NCI-H2196 treated with DMSO at 0.1 percent for 48 hours (cell line): ENCODE measurements around the gene GFM1.
A peak's percentile ranks its signal among the peaks of the same experiment; 100 is the strongest.

Source experiments
- DNase-seq: peaks from one replicate; lab custom pipeline; 2025; ENCODE audit not compliant: unreplicated experiment; lab: John Stamatoyannopoulos, UW

The GFM1 gene

DNA sequence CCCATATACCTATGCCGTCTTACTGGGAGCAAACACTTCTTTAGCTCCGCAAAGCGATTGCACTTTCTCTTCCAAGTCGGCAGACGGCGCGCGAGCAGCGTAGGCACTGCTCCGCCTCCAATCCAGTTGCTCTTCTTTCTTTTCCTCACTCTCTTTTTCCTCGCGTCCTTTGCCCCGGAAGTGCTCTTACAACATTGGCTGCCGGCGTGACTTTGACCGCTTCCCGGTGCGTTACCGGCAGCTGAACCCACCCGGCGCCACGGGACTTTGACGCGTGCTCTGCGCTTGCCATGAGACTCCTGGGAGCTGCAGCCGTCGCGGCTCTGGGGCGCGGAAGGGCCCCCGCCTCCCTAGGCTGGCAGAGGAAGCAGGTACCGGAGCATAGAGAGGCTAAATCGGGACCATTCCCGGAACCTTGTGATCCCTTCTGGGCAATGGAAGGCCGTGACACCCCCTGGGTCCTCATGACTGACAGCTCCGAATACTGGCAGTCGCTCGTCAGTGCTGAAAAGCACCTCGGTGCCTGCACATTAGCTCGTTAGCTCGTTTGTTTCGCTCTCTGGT lies at the start of gene GFM1:
GFM1 (plus strand) TSS at position 183 of the 564 bp plus-strand sequence; CDS start at position 291, 108 bp downstream.
- DNase-seq: peak; percentile 100

DNA sequence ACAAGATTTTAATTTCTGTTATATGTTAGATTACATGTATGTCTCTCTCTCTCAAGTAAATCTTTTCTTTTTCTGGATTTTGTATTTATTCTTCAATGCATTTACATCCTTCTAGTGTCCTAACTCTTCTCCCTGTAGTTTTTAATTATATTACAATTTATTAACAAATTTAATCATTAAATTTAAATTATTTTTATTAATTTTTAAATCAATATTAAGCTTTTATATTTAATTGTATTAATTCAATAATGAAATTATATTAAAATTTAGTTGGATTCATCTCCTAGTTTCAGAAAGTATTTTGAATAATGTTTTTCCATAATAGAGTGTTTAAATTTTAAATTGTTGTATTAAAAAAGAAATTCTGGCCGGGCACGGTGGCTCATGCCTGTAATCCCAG lies 43.5 kb upstream of the GFM1 start:
- DNase-seq: no peak

DNA sequence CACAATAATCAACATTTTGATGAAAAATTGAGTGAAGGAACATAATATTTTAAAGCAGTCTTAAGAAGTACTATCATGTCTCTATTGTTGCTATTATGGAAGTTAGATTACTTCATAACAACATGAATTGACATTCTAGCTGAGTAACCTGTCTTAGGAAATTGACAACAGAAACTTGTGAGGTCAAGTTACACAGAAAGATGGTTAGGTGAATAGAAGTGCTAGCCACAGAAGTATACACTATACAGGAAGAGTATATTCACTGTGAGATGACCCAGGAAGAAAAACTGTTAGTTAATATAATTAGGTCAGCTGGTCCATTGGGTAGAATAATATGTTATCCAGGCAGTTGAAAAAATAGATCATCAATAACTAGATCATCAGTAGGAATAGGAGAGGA lies 42.1 kb upstream of the GFM1 start:
- no peak for DNase-seq

DNA sequence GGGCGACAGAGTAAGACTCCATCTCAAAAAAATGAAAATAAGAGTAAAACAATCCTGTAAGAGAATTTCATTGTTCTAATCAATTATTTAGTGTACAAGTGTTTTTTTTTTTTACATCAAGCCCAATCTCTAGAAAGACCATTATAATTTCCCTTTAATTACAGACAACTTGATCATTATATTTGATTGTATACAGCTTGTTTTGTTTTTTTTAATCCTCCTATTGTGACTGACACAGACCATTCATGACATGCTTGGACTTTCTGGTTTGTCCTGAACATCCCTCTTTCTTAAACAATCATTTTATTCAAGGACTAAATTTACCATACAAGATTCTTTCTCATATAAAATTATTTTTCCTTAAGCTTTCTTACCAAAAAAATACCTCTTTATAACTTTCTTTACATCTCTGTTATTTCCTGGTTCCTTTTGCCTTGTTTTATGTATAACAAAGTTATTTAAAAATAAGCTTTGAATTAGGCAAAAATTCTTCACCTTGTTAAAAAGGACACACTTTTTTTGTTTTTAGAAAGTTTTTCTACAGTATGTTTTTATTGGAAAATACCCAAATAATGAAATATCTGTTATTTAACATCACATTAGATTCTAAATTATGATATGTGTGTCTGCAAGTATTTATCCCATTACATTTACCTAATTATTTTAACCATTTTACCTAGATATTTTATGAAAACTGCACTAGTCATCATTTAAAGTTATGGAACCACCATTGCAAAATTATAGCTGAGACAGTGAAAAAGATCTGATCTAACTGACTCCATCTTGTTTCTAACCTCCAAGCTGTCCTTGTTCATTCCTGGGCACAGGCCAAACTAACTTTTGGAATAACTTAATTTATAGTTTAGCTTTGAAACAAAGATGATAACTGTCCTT lies 26.1 kb upstream of the GFM1 start:
- no peak for DNase-seq

DNA sequence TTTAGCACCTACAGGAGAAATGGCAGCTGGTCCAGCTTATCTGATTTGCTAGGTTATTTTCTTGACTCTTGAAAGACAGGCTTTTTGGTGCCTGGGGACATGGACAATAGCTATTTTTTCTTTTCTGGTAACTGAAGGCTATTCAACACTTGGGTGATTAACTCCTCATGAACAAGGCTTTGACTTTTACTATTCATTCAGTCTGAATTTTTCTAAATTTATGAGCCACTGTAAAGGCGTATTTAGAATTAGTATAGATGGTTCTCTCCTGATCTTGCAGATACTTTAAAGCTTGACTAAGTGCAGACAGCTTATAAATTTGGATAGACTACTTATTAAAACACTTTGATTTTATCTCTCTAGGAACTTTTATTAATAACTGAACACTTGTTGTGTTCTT lies 18.4 kb upstream of the GFM1 start:
- DNase-seq: no peak

DNA sequence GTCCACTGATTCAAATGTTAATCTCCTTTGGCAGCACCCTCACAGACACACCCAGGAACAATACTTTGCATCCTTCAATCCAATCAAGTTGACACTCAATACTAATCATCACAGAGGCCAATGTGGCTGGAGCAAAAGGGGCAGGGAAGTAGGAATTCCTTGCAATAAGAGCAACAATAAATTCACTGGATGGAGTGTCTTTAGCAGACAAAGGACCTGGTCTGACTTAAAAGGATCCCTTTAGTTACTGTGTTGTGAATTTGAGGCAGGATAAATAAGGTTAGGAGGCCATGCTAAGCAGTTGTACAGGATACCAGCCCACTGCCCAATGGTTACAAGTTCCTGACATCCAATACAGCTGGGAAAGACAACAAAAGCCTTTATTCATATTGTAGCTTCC lies 12.3 kb upstream of the GFM1 start:
- no peak for DNase-seq

DNA sequence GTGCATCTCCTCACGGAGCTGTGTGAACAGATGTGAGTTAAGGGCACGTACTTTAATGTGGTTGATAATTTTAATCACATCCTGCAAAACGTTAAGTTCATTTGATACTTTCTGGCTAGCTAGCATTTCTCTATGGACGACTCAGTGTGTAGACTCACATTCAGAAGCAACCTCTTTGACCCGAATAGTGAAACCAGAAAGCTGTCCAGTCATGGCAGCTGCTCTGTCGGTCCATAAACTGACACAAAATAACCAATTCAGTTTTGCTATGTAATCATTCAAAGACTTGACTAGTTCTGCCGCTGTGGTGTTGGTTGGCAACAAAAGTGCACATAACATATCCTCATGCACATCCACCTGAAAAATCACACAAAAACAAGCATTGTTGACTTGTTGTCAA lies 3.7 kb upstream of the GFM1 start:
- no peak for DNase-seq

DNA sequence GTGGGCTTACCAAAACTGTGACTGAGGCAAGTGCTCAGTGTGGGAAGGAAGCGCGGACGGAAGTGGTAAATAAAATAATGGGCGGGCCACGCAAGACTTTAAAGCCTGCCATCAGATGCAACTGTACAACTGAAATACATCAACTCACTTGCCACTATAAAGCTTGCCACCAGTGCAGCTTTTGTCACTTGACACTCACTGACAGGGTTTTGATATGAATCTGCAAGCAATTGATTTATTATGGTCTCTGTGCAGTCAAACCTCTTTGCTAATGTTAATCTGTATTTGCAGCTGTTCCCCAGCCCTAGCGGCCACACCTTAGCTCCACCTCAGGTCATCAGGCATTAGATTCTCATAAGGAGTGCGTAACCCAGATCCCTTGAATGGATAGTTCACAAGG lies 2.3 kb upstream of the GFM1 start:
- no peak for DNase-seq

DNA sequence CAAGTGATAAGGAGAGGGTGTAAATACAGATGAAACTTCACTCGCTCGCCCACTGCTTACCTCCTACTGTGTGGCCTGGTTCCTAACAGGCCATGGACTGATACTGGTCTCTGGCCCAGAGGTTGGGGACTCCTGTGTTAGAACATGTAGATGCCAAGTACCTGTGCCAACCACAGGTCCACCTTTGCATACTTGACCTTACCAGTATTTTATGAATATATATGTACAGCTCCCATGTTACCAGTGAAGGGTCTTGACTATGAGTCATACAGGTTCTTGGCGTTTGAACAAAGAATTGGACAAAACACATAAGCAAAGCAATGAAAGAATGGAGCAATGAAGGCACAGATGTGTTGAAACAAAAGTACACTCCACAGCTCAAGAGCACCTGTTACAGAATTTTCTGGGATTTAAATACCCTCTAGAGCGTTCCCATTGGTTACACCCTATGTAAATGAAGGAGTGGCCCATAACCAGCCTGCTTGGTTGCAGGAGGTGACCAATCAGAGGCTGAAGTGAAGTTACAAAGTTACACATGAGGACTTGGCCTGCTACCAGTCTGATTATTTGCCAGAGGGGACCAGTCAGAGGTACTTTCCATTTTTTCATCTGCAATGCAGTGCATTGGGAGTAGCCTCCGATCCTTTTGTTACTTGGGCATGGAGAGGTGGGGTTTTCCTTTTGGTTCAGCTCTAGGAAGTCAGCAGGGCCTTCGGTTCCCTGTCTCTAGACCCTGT lies 1.7 kb upstream of the GFM1 start:
- no peak for DNase-seq

DNA sequence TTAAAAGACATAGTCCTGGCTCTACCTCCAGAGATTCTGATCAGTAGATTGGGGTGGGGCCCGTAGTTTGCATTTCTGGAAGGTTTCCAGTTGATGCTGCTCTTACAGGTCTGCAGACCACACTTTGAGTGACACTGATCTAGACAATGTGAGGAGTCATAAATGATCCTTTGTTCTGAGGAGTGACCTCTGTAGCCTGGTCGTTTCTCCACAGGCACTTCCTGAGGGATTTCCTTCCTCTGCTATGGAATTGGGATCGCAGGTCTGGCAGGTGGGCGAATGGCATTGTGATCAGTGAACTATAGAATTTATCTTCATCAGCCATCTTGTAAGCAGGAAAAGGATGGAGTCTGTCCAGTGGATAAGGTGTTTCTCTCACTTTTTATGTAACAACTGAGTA lies 5.5 kb downstream of the GFM1 start:
- DNase-seq: no peak

DNA sequence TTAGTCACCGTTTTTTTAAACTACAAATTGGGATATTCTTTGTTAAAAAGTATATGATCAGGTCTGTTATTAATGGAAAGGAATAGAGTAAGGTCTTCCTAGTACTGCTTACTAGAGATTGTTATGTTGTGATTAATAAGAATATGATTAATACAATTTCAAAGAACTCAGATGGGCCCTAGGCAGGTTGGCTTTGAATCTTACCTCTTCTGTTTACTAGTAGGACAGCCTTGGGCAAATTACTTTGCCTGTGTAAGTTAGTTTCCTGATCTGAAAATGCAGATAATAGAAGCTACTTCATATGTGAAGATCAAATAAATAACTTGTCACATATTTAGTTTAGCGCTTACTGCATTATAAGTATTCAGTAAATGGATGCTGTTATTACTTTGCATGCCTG lies 6.9 kb downstream of the GFM1 start:
- DNase-seq: no peak

DNA sequence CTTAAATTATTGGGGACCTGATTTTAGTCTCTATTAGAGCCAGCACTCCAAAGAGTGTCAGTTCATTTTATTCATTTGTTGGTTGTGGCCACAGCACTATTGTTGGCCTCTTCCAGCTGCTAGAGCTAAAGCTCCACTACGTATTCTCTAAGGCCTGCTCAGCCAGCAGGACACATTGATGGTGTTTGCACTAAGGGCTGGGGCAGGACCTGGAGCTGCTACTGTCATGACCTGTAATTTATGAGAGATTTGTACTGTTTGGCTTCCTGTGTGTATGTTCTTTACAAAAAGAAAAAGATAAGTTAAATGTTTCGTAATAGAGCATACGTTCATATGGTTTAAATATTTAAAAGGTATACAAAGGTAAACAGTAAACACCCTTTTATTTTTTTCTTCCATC lies 8.1 kb downstream of the GFM1 start:
- no peak for DNase-seq

DNA sequence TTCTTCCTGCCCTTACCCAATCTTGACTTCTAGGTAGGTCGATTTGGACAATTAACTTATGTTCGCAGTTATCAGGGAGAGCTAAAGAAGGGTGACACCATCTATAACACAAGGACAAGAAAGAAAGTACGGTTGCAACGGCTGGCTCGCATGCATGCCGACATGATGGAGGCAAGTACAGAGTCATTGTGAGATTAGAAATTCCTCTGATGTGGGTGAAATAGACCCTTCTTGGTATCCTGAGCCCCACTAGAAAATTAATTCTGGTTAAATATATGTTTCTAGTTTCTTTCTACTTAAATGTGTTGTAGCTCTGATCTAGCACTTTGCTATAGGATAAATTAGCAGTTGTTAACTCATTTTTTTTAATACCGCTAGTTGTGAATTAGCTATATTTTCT lies 14.6 kb downstream of the GFM1 start:
- no peak for DNase-seq

DNA sequence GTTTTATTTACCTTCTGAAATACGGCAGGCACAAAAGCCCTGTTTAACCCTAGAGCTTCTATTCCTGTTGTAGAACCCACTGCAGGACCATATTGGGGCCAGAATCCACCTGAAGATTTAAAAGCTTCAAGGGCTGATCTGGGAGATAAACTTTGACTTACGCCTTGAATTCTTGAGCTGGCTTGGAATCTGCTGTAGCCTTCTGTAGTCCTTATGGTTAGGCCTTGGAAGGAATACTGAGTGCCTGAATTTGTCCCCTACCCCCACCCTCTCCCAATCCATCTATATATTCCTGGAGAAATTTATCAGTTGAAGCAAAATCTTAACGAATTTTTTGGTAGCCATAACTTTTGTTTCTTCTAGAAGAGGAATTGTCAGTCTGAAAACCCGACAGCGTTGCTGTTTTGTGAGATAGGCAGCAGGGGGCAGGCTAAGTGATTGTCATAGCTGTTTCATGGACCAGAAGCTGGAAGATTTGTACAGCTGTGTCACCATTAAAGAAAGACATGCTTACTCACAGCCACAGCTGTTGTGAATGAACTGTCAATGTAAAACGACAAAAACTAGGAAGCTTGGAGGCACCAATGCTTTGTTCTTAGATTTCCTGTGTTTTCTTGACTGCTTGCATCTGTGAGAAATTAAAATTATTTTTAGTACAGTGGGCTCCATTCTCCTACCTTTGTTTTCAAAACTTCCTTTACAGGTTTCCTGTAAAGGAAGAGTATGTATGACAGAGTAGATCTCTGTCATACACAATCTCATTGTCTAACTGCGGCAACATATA lies 15.3 kb downstream of the GFM1 start:
- peak; percentile 75 for DNase-seq

DNA sequence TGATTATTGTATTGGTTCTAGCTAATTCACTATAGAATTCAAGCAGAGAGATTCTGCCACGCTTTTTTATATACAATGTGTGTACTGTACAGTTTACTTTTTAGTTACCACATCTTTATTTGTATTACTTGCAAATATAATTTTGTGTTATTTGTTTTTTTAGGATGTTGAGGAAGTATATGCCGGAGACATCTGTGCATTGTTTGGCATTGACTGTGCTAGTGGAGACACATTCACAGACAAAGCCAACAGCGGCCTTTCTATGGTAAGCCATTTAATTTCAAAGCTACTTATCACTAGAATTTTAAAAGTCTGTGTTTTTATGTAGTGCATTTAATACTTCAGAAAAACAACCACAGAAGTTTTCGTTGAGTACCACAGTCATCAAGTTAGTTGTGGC lies 16.4 kb downstream of the GFM1 start:
- no peak for DNase-seq

DNA sequence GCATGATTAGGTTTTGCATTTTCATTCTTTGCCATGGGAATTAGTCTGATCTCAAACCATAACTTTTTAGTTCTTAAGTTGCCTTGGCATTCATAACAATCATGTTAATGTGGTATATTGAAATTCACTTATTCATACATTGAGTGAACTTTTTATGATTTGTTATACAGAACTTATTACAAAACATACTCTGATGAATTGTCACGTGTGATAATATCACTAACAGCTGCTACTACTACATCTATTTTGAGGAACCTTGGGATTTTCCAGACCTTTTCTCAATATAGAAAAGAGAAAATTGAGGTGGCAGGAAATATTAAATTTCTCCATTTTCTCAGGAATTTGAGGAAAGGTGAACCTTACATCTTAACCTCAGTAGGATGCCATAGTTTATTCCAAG lies 18.9 kb downstream of the GFM1 start:
- DNase-seq: no peak

DNA sequence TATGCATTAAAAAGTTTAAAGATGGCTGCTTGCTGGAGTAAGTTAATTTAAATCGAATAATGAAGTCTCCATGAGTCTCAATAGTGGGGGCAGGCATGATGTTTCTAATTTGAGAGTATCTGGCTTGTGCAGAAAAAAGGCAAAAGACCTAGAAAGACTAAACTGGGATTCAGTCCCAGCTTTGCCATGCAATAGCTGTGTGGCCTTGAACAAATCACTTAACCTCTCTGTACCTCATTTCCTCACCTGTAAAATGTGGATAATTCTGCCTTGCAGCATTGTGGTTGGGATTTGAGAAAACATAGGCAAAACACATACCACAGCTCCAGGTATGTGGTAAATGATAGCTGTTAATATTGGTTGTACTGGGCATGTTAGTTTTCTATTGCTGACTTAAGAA lies 19.5 kb downstream of the GFM1 start:
- DNase-seq: no peak

DNA sequence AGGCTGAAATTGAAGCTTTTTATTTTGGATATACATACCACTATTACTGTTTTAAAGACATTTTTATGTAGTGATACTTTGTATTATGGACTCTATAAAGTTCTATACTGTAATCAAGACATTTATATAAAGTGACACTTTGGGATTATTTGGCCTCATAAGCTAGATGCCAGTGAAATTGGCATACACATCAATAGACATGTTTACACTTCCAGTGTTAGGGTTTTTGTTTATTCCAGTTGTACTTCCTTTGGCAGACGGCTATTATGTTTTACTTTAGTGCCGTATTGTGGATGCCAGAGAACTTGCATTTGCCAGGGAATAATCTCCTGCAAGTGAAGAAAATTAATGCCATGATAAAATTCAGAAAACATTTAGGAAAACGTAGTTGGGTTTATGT lies 22.1 kb downstream of the GFM1 start:
- no peak for DNase-seq

DNA sequence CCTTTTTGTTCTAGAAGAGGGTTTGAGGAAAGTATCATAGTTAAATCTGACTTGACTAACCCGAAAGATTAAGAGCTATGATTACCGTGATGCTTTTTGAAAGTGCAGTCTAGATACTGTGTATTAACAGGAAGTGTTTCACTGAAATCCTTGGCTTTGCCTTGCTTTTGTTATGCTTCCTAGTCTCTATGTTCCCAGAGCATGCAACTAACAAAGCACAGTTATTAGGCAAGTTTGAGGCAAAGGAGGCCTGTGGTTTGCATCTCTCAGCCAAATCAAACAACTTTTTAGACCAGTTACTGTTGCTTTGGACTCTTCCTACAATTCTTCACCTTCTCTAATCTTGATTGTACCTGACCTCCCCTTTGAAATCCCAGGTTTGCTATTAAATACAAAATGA lies 24.2 kb downstream of the GFM1 start:
- no peak for DNase-seq

DNA sequence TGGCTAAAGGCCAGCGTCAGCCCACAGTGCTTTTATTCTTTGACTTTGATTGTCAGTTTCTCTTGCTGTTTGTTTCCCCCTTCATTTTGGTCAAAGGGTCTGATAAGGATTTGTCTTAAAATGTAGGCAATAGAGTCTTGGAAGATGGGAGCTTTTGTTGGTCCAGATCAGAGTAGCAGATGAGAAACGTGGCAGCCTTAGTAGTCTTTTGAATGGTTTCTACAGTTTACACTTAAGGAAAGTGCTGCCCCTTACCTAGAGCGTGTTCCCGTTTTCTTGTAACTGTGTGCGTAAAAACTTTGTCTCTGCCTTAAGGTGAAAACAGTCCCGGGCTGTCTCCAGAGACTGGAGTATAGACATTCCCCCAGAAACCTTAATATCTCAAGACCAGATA lies 27.5 kb downstream of the GFM1 start:
- no peak for DNase-seq
